K562 (cell line): ENCODE measurements around the gene IFNAR2. TPM values are rescaled to one million over a fixed set of nuclear protein-coding genes. Genes with fewer than 3 reads are reported as not detected.

ENCODE experiments used
- ATF1 ChIP-seq, 2 experiments: fragments of 450-650 bp in 1 of 2; IDR thresholded peaks; 2 replicates each; pipeline ENCODE4 v1.6.1; 2016; ENCODE audit warnings: missing compliant biosample characterization in 1 of 2, missing genetic modification characterization in 1 of 2
- C11orf30 ChIP-seq: fragments of 450-650 bp; IDR thresholded peaks from 2 replicates; pipeline ENCODE4 v1.6.1; 2016; ENCODE audit warnings: low read depth, mild to moderate bottlenecking
- DMBX1 ChIP-seq: fragments of 250-450 bp; sonication (Bioruptor Pico); IDR thresholded peaks from 2 replicates; pipeline ENCODE4 v1.8.0; 2022; ENCODE audit warnings: inconsistent platforms, mild to moderate bottlenecking, moderate library complexity, borderline replicate concordance
- E2F3 ChIP-seq: fragments of 250-450 bp; sonication (Bioruptor Pico); IDR thresholded peaks from 2 replicates; pipeline ENCODE4 v1.4.0; 2020; ENCODE audit warnings: mild to moderate bottlenecking
- HNRNPUL1 ChIP-seq: fragments of 200-400 bp; formaldehyde crosslinking; IDR thresholded peaks from 2 replicates; pipeline ENCODE4 v1.6.1; 2017; ENCODE audit warnings: low read length
- JUN ChIP-seq, 2 experiments: sonication (generic) in 1 of 2; formaldehyde crosslinking in 1 of 2; IDR thresholded peaks; 2 replicates each; pipeline versions ENCODE4 v1.6.1 to v1.8.0; 2012 to 2022; ENCODE audit warnings: borderline replicate concordance in 2 of 2, mild to moderate bottlenecking in 2 of 2, improper control_type of control experiment in 1 of 2, low read depth in 1 of 2, low read length in 1 of 2, missing genetic modification reagents in 1 of 2
- LCOR ChIP-seq: sonication (generic); formaldehyde crosslinking; IDR thresholded peaks from 2 replicates; pipeline ENCODE4 v1.8.0; 2022; ENCODE audit warnings: mild to moderate bottlenecking, missing genetic modification reagents
- PCBP2 ChIP-seq: fragments of 200-400 bp; formaldehyde crosslinking; IDR thresholded peaks from 2 replicates; pipeline ENCODE4 v1.6.1; 2018; ENCODE audit warnings: low read length, low read depth, mild to moderate bottlenecking, moderate library complexity; ENCODE audit not compliant: poor library complexity, severe bottlenecking
- PML ChIP-seq: IDR thresholded peaks from 2 replicates; pipeline ENCODE4 v1.6.1; 2012; ENCODE audit warnings: low read length, inconsistent platforms
- POLR2AphosphoS5 ChIP-seq: IDR thresholded peaks from 2 replicates; pipeline ENCODE4 v1.6.1; 2011; ENCODE audit warnings: mild to moderate bottlenecking, low read depth, low read length, moderate library complexity; ENCODE audit not compliant: control insufficient read depth, insufficient read depth
- POLR2B ChIP-seq: fragments of 450-650 bp; IDR thresholded peaks from 2 replicates; pipeline ENCODE4 v1.6.1; 2018; ENCODE audit warnings: low read depth; ENCODE audit not compliant: partially characterized antibody
- RFX1 ChIP-seq: fragments of 450-650 bp; IDR thresholded peaks from 2 replicates; pipeline ENCODE4 v1.6.1; 2016; ENCODE audit warnings: mild to moderate bottlenecking, moderate library complexity
- SRSF3 ChIP-seq: fragments of 200-400 bp; formaldehyde crosslinking; IDR thresholded peaks from 2 replicates; pipeline ENCODE4 v1.6.1; 2016; ENCODE audit warnings: mild to moderate bottlenecking, low read length, moderate library complexity; ENCODE audit not compliant: insufficient read depth
- STAT5A ChIP-seq: IDR thresholded peaks from 2 replicates; pipeline ENCODE4 v1.6.1; 2012; ENCODE audit warnings: low read length, inconsistent platforms, borderline replicate concordance
- YY1 ChIP-seq, 3 experiments: IDR thresholded peaks; 2 replicates each; pipeline ENCODE4 v1.6.1; 2011; ENCODE audit warnings: low read length in 2 of 3, mild to moderate bottlenecking in 2 of 3, moderate library complexity in 2 of 3, borderline replicate concordance in 1 of 3, control low read depth in 1 of 3, low read depth in 1 of 3; ENCODE audit not compliant: insufficient read depth in 3 of 3, insufficient replicate concordance in 2 of 3, control insufficient read depth in 1 of 3, insufficient read length in 1 of 3; ENCODE audit errors: extremely low read depth in 1 of 3
- ZBTB12 ChIP-seq: fragments of 250-450 bp; sonication (Bioruptor Pico); IDR thresholded peaks from 2 replicates; pipeline ENCODE4 v1.4.0; 2020
- ZBTB8A ChIP-seq: fragments of 450-650 bp; IDR thresholded peaks from 2 replicates; pipeline ENCODE4 v1.6.1; 2018; ENCODE audit warnings: mild to moderate bottlenecking, moderate library complexity; ENCODE audit not compliant: partially characterized antibody
- ZNF165 ChIP-seq: fragments of 250-450 bp; sonication (Bioruptor Pico); IDR thresholded peaks from 2 replicates; pipeline ENCODE4 v1.4.0; 2020; ENCODE audit warnings: borderline replicate concordance
- ZNF347 ChIP-seq: fragments of 450-650 bp; formaldehyde crosslinking; IDR thresholded peaks from 2 replicates; pipeline ENCODE4 v1.4.0; 2020; ENCODE audit warnings: low read depth, mild to moderate bottlenecking, moderate library complexity
- ZNF518B ChIP-seq: fragments of 250-450 bp; sonication (Bioruptor Pico); IDR thresholded peaks from 2 replicates; pipeline ENCODE4 v1.5.0; 2021; ENCODE audit warnings: mild to moderate bottlenecking, moderate library complexity
- ZNF583 ChIP-seq: fragments of 250-450 bp; sonication (Bioruptor Pico); IDR thresholded peaks from 2 replicates; pipeline ENCODE4 v1.4.0; 2020
- ZNF589 ChIP-seq: fragments of 200-800 bp; sonication (Bioruptor generic); IDR thresholded peaks from 2 replicates; pipeline ENCODE4 v1.6.1; 2016; ENCODE audit warnings: low read depth, missing genetic modification characterization, missing compliant biosample characterization
- ZNF778 ChIP-seq: fragments of 450-650 bp; formaldehyde crosslinking; IDR thresholded peaks from 2 replicates; pipeline ENCODE4 v1.4.0; 2020; ENCODE audit warnings: mild to moderate bottlenecking, moderate library complexity
- polyA plus RNA-seq, 8 experiments: library from polyadenylated mRNA; depleted of rRNA in 4 of 8; stranded (reverse) in 5 of 8; unstranded in 3 of 8; fragments of >200 nt; fragmentation: Nextera tagmentation in 2 of 8; fragmentation: Illumina TruSeq in 1 of 8; extraction: Ambion mirVana in 2 of 8; extraction: Trizol in 1 of 8; gene quantifications; 2 replicates each; pipeline versions ENCODE4 v1.2.1 to v1.2.3, GENCODE V29; 2011 to 2014; ENCODE audit warnings: inconsistent platforms in 1 of 8, missing spikeins in 1 of 8
- total RNA-seq, 7 experiments: library from RNA; depleted of rRNA in 6 of 7; stranded (reverse); fragments of >200 nt in 6 of 7; fragmentation: Illumina TruSeq in 2 of 7; extraction: Trizol in 2 of 7; gene quantifications; 2 replicates each; pipeline versions ENCODE4 v1.2.1 to v1.2.3, GENCODE V29; 2011 to 2021; ENCODE audit warnings: low replicate concordance in 1 of 7

The IFNAR2 gene
- total and polyA plus RNA-seq, 9 of the 15 experiments (the other 6 are each of a cell fraction or from before 2014, with no cell fraction given) = 1.7 to 48.3 (median 8.4) TPM

- TF ChIP-seq PML (peak; percentile 79), POLR2AphosphoS5 (peak; percentile 86; the same call in 1 of the 2 replicates), RFX1 (peak; percentile 61), JUN (IDR thresholded peaks at IDR 0.05; ENCODE audit: borderline replicate concordance, low read depth, low read length) (no peak), JUN (CRISPR knock-in tag; IDR thresholded peaks at IDR 0.05; ENCODE audit: borderline replicate concordance) (no peak), YY1 (IDR thresholded peaks at IDR 0.05; ENCODE audit: borderline replicate concordance in 1 of 3, control insufficient read depth in 1 of 3, extremely low read depth in 1 of 3, insufficient read depth in 3 of 3, insufficient read length in 1 of 3, insufficient replicate concordance in 2 of 3, low read depth in 1 of 3, low read length in 2 of 3) (peak in 1 of 3 experiments; percentile 43), DMBX1 (peak; percentile 78), ZBTB8A (no peak), ATF1 (CRISPR knock-in tag; IDR thresholded peaks at IDR 0.05) (no peak), ATF1 (tag; IDR thresholded peaks at IDR 0.05) (no peak), ZNF518B (CRISPR knock-in tag) (no peak), STAT5A (no peak), E2F3 (no peak), ZNF583 (CRISPR knock-in tag) (peak; percentile 60; the same call in 1 of the 2 replicates), C11orf30 (no peak), ZBTB12 (peak; percentile 48; the same call in 1 of the 2 replicates), HNRNPUL1 (no peak), ZNF347 (CRISPR knock-in tag) (no peak), LCOR (CRISPR knock-in tag) (no peak), SRSF3 (no peak), ZNF165 (CRISPR knock-in tag) (no peak), PCBP2 (no peak), ZNF589 (CRISPR knock-in tag) (no peak), POLR2B (peak; percentile 23), ZNF778 (CRISPR knock-in tag) (no peak)
Observed at GRCh38 chr21:33234635-33235520, 5.1 kb downstream of the IFNAR2 start (continued).
